NB4 (cell line): ENCODE measurements around the gene ISYNA1.

Experiments used
- CTCF ChIP-seq: IDR thresholded peaks from one replicate; pipeline ENCODE4 v1.5.1; 2012; ENCODE audit warnings: low read depth, low read length
- MAX ChIP-seq: IDR thresholded peaks from 2 replicates; pipeline ENCODE4 v1.6.1; 2011; ENCODE audit warnings: low read depth, low read length
- POLR2A ChIP-seq: IDR thresholded peaks from 2 replicates; pipeline ENCODE4 v1.6.1; 2011; ENCODE audit warnings: mild to moderate bottlenecking; ENCODE audit not compliant: insufficient read length; ENCODE audit errors: extremely low read depth

GRCh38 chr19:18433015-18433691 lies 4.8 kb downstream of the ISYNA1 start:
- TF ChIP-seq CTCF (no peak), MAX (no peak), POLR2A (no peak)
